GM23338 (cell line): ENCODE measurements around the gene SYNRG. TPM values are rescaled to one million over a fixed set of nuclear protein-coding genes. Genes with fewer than 3 reads are reported as not detected.
"Not testable (repeated sequence)": the region's sequence is repeated elsewhere in the genome, so short reads cannot be mapped to it uniquely, and the experiment has no call there.

ENCODE experiments used
- ATAC-seq: fragments of 200-7000 bp; cut with Tn5 transposase; 3 replicates; pipeline ENCODE4 v1.9.1; 2020
- DNase-seq: peaks from one replicate; pipeline ENCODE4 v3.0.0-alpha.2; 2015; ENCODE audit warnings: low spot score
- H2AFZ ChIP-seq: fragments of 200-600 bp; sonication (generic); 2 replicates; pipeline ENCODE4 v1.8.0; 2016; ENCODE audit warnings: antibody characterized with exemption, mild to moderate bottlenecking, moderate library complexity
- H3F3A ChIP-seq: fragments of 200-600 bp; sonication (generic); replicated peaks from 2 replicates; pipeline ENCODE4 v1.8.0; 2017; ENCODE audit warnings: antibody characterized with exemption, mixed run types, low read depth
- H3K27ac ChIP-seq: fragments of 200-600 bp; sonication (generic); 2 replicates; pipeline ENCODE4 v1.6.1; 2016; ENCODE audit warnings: low read depth
- H3K27me3 ChIP-seq: fragments of 200-600 bp; sonication (generic); 2 replicates; pipeline ENCODE4 v1.8.0; 2016; ENCODE audit warnings: mild to moderate bottlenecking, mixed run types, moderate library complexity; ENCODE audit not compliant: insufficient read depth
- H3K36me3 ChIP-seq: fragments of 200-600 bp; sonication (generic); 2 replicates; pipeline ENCODE4 v1.8.0; 2016; ENCODE audit warnings: mild to moderate bottlenecking; ENCODE audit not compliant: insufficient read depth
- H3K4me1 ChIP-seq: fragments of 200-600 bp; sonication (generic); 2 replicates; pipeline ENCODE4 v1.8.0; 2016; ENCODE audit warnings: mild to moderate bottlenecking, moderate library complexity; ENCODE audit not compliant: insufficient read depth
- H3K4me2 ChIP-seq: fragments of 200-600 bp; sonication (generic); 2 replicates; pipeline ENCODE4 v1.7.1; 2017; ENCODE audit warnings: mixed run types
- H3K4me3 ChIP-seq: fragments of 200-600 bp; sonication (generic); 2 replicates; pipeline ENCODE4 v1.6.1; 2016; ENCODE audit warnings: mixed run types
- H3K79me2 ChIP-seq: fragments of 200-600 bp; sonication (generic); replicated peaks from 2 replicates; pipeline ENCODE4 v1.8.0; 2017; ENCODE audit warnings: mild to moderate bottlenecking; ENCODE audit not compliant: insufficient read depth
- H3K9me2 ChIP-seq: fragments of 200-600 bp; sonication (generic); 2 replicates; pipeline ENCODE4 v1.8.0; 2017; ENCODE audit not compliant: insufficient read depth
- H4K20me1 ChIP-seq: fragments of 200-600 bp; sonication (generic); replicated peaks from 2 replicates; pipeline ENCODE4 v1.8.0; 2017; ENCODE audit warnings: mild to moderate bottlenecking; ENCODE audit not compliant: insufficient read depth
- H3K27ac Mint-ChIP-seq: 2 replicates; pipeline ENCODE4 v1.8.0; 2020; ENCODE audit warnings: inconsistent platforms, mild to moderate bottlenecking, moderate library complexity, mixed read lengths
- H3K27me3 Mint-ChIP-seq: 3 replicates; pipeline ENCODE4 v1.8.0; 2022; ENCODE audit warnings: low read depth, mild to moderate bottlenecking, moderate library complexity, mixed read lengths, inconsistent platforms; ENCODE audit not compliant: insufficient read depth, poor library complexity
- H3K36me3 Mint-ChIP-seq: 3 replicates; pipeline ENCODE4 v1.8.0; 2021; ENCODE audit warnings: low read depth, mild to moderate bottlenecking, inconsistent platforms, moderate library complexity, mixed read lengths
- H3K4me1 Mint-ChIP-seq: 3 replicates; pipeline ENCODE4 v1.8.0; 2020; ENCODE audit warnings: mild to moderate bottlenecking, inconsistent platforms, mixed read lengths
- H3K4me3 Mint-ChIP-seq: 3 replicates; pipeline ENCODE4 v1.8.0; 2021; ENCODE audit warnings: moderate library complexity, mild to moderate bottlenecking, inconsistent platforms, mixed read lengths
- H3K9me3 Mint-ChIP-seq: 3 replicates; pipeline ENCODE4 v1.8.0; 2020; ENCODE audit warnings: moderate library complexity, mild to moderate bottlenecking, inconsistent platforms, mixed read lengths
- CREB1 ChIP-seq: fragments of 250-450 bp; sonication (Bioruptor Pico); IDR thresholded peaks from 2 replicates; pipeline ENCODE4 v1.5.0; 2020; ENCODE audit warnings: low read depth, mild to moderate bottlenecking, moderate library complexity
- CTCF ChIP-seq, 2 experiments: fragments of 200-600 bp in 1 of 2; sonication (generic) in 1 of 2; conservative IDR thresholded peaks; 2 replicates each; pipeline versions ENCODE4 v1.5.1 to v1.6.1; 2016 to 2017; ENCODE audit warnings: antibody characterized with exemption in 2 of 2, low read depth in 2 of 2, mild to moderate bottlenecking in 2 of 2, moderate library complexity in 1 of 2
- ETS1 ChIP-seq: IDR thresholded peaks from 2 replicates; pipeline ENCODE4 v1.6.1; 2016; ENCODE audit warnings: antibody characterized with exemption
- EZH2 ChIP-seq: fragments of 200-600 bp; sonication (generic); IDR thresholded peaks from one replicate; pipeline ENCODE4 v1.8.0; 2017; ENCODE audit warnings: antibody characterized with exemption, mild to moderate bottlenecking, low read depth; ENCODE audit not compliant: unreplicated experiment
- EZH2phosphoT487 ChIP-seq: fragments of 200-600 bp; sonication (generic); IDR thresholded peaks from one replicate; pipeline ENCODE4 v1.8.1; 2018; ENCODE audit warnings: antibody characterized with exemption; ENCODE audit not compliant: unreplicated experiment
- JUNB ChIP-seq: IDR thresholded peaks from one replicate; pipeline ENCODE4 v1.6.1; 2016; ENCODE audit warnings: antibody characterized with exemption; ENCODE audit not compliant: unreplicated experiment
- POLR2AphosphoS5 ChIP-seq: IDR thresholded peaks from 2 replicates; pipeline ENCODE4 v1.6.1; 2016; ENCODE audit warnings: antibody characterized with exemption, low read depth
- REST ChIP-seq: IDR thresholded peaks from one replicate; pipeline ENCODE4 v1.6.1; 2018; ENCODE audit warnings: antibody characterized with exemption; ENCODE audit not compliant: unreplicated experiment
- STAT1 ChIP-seq: IDR thresholded peaks from one replicate; pipeline ENCODE4 v1.6.1; 2016; ENCODE audit warnings: antibody characterized with exemption; ENCODE audit not compliant: unreplicated experiment
- ZNF114 ChIP-seq: fragments of 250-450 bp; sonication (Bioruptor Pico); IDR thresholded peaks from 2 replicates; pipeline ENCODE4 v1.5.0; 2020; ENCODE audit warnings: mild to moderate bottlenecking, moderate library complexity
- ZNF331 ChIP-seq: fragments of 250-450 bp; sonication (Bioruptor Pico); IDR thresholded peaks from 2 replicates; pipeline ENCODE4 v1.5.0; 2020; ENCODE audit warnings: low read depth, mild to moderate bottlenecking, moderate library complexity
- polyA plus RNA-seq: library from polyadenylated mRNA; unstranded; fragments of >200 nt; fragmentation: Nextera tagmentation; extraction: Ambion mirVana; gene quantifications from 2 replicates; pipeline ENCODE4 v1.2.1, GENCODE V29; 2016
- total RNA-seq: library from RNA; depleted of rRNA; stranded (reverse); fragments of >200 nt; shearing (Covaris generic); gene quantifications from 2 replicates; pipeline ENCODE4 v1.2.3, GENCODE V29; 2014

Gene SYNRG
- total and polyA plus RNA-seq, 2 experiments from 2014 or later, result 18.6 to 22.6 TPM

GRCh38 chr17:37513711-37514110 is 95.5 kb downstream of the SYNRG start (continued):
- TF ChIP-seq REST (no peak), EZH2 (no peak), POLR2AphosphoS5 (no peak), ZNF114 (no peak), ETS1 (no peak), ZNF331 (CRISPR knock-in tag) (no peak), CTCF (conservative IDR thresholded peaks at IDR 0.05; ENCODE audit: low read depth in 2 of 2) (no peak), JUNB (no peak), CREB1 (CRISPR knock-in tag) (no peak), EZH2phosphoT487 (no peak), STAT1 (no peak)

- no peak for TF ChIP-seq ETS1
- no peak for TF ChIP-seq EZH2phosphoT487
- no peak for TF ChIP-seq EZH2
- TF ChIP-seq ZNF114, result no peak
- TF ChIP-seq POLR2AphosphoS5, result no peak
- peaks cover 2% of the 10 kb centered on the region; the same call in 1 of the 3 replicates for H3K4me1 Mint-ChIP-seq
- Histone ChIP-seq H3K9me2 (no peaks in the 10 kb centered on the region), H2AFZ (no peak overlapping the region), H3K27me3 (no peaks in the 10 kb centered on the region), H3K4me1 (no peaks in the 10 kb centered on the region), H3K4me2 (no peak overlapping the region), H3K79me2 (peaks cover 12% of the 10 kb centered on the region), H3K36me3 (peaks cover 7% of the 10 kb centered on the region; the same call in 1 of the 2 replicates), H3K27ac (no peak overlapping the region), H4K20me1 (peaks cover 9% of the 10 kb centered on the region), H3K4me3 (no peak overlapping the region), H3F3A (0 out of 2 replicates have a peak, but pooled peaks cover 11% of the 10 kb centered on the region)
- peaks cover 20% of the 10 kb centered on the region for H3K36me3 Mint-ChIP-seq
- H3K9me3 Mint-ChIP-seq, result no peaks in the 10 kb centered on the region
- no peak overlapping the region for H3K4me3 Mint-ChIP-seq
- ATAC-seq (peak; percentile 52), DNase-seq (peak; percentile 33)
- no peak overlapping the region for H3K27ac Mint-ChIP-seq
- no peaks in the 10 kb centered on the region for H3K27me3 Mint-ChIP-seq
Observed at GRCh38 chr17:37512442-37513068, 96.7 kb downstream of the SYNRG start.

GRCh38 chr17:37511642-37512041 is 97.6 kb downstream of the SYNRG start:
- not testable (repeated sequence) for DNase-seq, H3K9me3 Mint-ChIP-seq, H3K4me3 ChIP-seq, H3K4me2 ChIP-seq, H3K9me2 ChIP-seq, H3K27ac Mint-ChIP-seq, H3K27me3 Mint-ChIP-seq, H3K36me3 ChIP-seq, H3K4me3 Mint-ChIP-seq, H4K20me1 ChIP-seq, H3K4me1 ChIP-seq, H2AFZ ChIP-seq, H3K4me1 Mint-ChIP-seq, ATAC-seq, H3K27me3 ChIP-seq, H3K27ac ChIP-seq
- Histone ChIP-seq H3K79me2 (peaks cover 15% of the 10 kb centered on the region), H3F3A (peaks cover 19% of the 10 kb centered on the region; the same call in 1 of the 2 replicates)
- peaks cover 17% of the 10 kb centered on the region for H3K36me3 Mint-ChIP-seq
